ENCODE measurements around the gene AASDH. TPM values are rescaled to one million over a fixed set of nuclear protein-coding genes. Genes with fewer than 3 reads are reported as not detected.
"Not testable (repeated sequence)": the region's sequence is repeated elsewhere in the genome, so short reads cannot be mapped to it uniquely, and the experiment has no call there.

Gene AASDH
- total RNA-seq, 8 experiments from 2014 or later, result 7.6 to 14.1 (median 11.2) TPM

DNA sequence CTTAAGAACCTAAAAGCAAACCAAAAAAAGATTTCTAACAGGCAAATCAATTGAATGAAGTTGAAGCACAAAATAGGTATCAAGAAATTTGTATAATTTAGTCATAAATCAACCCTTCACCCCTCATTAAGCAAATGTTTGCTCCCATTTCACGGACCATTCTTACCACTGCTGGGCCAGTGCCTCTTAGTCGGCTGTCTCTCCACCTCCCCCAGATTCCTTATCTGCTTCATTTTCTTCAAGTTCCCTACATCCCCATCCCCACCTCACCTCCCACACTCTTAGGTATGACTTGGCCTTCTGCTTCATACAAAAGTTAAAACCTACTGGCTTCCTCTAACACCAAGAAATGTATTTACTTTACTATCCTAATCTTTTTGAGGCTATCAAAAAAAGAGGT is 11.8 kb downstream of the AASDH start:
- in situ Hi-C loops (cut with MboI; ENCODE audit: low pct_unique_long_range_greater_than_20kb in 2 of 9, low sequenced_read_pairs in 9 of 9, unreplicated experiment in 9 of 9), result no loop called here
- WGBS, 10 experiments, result 45 to 92% (median 76%) methylated on average over 2 of the region's 2 CpGs; no CpG with 5 or more reads in 4 of the 10 experiments
- Histone ChIP-seq H3K4me3 (no peak overlapping the region), H3K27ac (no peak overlapping the region), H3K4me1 (replicated peaks in 1 of 2) (no peaks in the 10 kb centered on the region)
- ATAC-seq (replicated peaks in 6 of 8), result no peak

DNA sequence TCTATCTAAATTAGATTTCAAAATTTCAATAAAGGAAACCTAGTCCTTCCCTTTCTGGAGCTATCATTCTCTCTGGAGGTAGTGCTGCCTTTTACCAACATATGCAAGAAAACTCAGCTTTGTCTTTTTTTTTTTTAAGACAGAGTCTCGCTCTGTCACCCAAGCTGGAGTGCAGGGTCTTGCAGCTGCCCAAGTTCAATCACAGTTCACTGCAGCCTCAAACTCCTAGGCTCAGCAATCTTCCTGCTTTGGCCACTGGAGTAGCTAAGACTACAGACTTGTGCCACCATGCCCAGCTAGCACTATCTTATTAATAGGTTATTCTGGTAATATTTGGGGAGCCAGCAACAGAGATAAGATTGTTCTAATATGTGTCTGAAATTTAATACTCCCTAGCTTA is 12.3 kb downstream of the AASDH start:
- H3K27ac ChIP-seq, result no peak overlapping the region
- ATAC-seq (replicated peaks in 6 of 8), result no peak
- in situ Hi-C loops (cut with MboI; ENCODE audit: low pct_unique_long_range_greater_than_20kb in 2 of 9, low sequenced_read_pairs in 9 of 9, unreplicated experiment in 9 of 9), result no loop called here
- 58 to 83% (median 72%) methylated on average over 1 of the region's 1 CpG; no CpG with 5 or more reads in 6 of the 10 experiments for WGBS, 10 experiments
- no peaks in the 10 kb centered on the region for H3K4me1 ChIP-seq (replicated peaks in 1 of 2)
- no peak overlapping the region for H3K4me3 ChIP-seq

DNA sequence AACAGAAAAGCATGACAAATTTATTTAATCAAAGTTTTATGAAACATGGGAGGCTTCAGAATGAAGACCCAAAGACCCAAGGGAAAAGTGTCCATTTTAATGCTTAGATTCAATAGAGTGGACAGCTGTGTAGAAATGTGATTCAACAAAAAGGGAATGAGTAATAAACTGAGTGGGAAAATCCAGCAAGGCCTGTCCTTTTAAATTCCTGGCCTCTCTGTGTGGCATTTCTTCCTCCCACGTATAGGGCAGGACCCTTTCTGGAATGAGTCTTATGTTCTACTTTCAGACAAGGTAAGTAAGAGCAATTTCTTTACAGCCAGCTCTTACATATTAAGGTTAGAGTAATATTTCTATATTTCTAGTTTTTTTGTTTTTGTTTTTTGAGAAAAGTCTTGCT is 14.5 kb downstream of the AASDH start:
- 0 to 43% (median 0%) methylated on average over 1 of the region's 1 CpG; no CpG with 5 or more reads in 2 of the 10 experiments for WGBS, 10 experiments
- no peak overlapping the region for H3K27ac ChIP-seq
- in situ Hi-C loops (cut with MboI; ENCODE audit: low pct_unique_long_range_greater_than_20kb in 2 of 9, low sequenced_read_pairs in 9 of 9, unreplicated experiment in 9 of 9), result no loop called here
- ATAC-seq (replicated peaks in 6 of 8), result no peak
- H3K4me1 ChIP-seq (replicated peaks in 1 of 2), result no peaks in the 10 kb centered on the region
- no peak overlapping the region for H3K4me3 ChIP-seq

DNA sequence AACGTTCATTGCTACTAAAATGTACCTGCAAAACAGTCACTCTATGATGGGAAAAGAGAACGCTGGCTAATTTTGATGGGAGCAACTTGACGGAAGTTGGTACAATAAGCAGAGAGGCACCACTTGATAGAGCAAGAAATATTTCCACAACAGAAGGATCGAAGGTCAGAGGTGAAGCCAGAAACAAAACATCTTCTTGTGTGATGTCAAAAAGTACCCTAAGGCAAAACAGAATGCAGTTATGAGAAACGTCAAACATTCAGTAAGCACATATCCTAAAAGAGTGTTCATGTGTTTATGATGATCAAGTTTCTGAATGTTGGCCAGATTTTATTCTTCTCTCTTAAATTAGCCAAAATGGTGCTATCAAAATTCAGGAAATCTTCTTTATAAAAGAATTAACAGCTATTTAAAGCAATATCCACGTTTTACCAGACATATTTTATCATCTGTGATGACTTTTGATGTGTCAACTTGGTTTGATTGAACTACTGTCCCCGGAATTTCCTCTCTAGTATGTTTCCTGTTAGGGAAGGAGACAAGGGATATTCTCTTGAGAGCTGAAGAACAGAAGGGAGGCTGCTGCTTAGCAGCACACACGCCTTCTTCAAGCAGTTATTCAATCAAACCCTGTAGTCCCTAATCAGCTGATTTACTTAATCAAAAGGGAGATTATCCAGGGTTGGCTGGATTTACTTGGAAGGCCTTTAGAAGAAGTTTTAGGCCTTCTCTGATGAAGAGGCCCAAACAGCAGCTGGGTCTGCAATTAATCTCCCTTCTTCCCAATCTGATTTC is 15.7 kb downstream of the AASDH start:
- no peak for ATAC-seq (replicated peaks in 6 of 8)
- H3K27ac ChIP-seq, result no peak overlapping the region
- H3K4me3 ChIP-seq, result no peak overlapping the region
- WGBS, 10 experiments, result 29 to 83% (median 63%) methylated on average over 2 to 8 of the region's 8 CpGs
- in situ Hi-C loops (cut with MboI; ENCODE audit: low pct_unique_long_range_greater_than_20kb in 2 of 9, low sequenced_read_pairs in 9 of 9, unreplicated experiment in 9 of 9), result no loop called here
- no peaks in the 10 kb centered on the region for H3K4me1 ChIP-seq (replicated peaks in 1 of 2)

DNA sequence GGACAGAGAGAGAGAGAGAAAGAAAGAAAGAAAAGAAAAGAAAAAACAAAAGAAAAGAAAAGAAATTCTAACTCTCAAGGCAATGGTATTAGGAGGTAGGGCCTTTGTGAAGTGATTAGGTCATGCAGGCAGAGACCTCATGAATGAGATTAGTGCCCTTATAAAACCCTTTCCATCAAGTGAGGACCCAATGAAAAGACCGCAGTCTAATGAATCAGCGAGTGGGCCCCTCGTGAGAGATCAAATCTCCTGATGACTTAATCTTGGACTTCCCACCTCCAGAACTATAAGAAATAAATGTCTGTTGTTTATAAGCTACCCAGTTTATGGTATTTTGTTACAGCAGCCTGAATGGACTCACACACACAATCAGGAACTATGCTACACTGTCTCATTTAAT is 16.9 kb downstream of the AASDH start:
- no peak for ATAC-seq (replicated peaks in 6 of 8)
- no peak overlapping the region for H3K4me3 ChIP-seq
- no peak overlapping the region for H3K27ac ChIP-seq
- no peaks in the 10 kb centered on the region for H3K4me1 ChIP-seq (replicated peaks in 1 of 2)
- in situ Hi-C loops (cut with MboI; ENCODE audit: low pct_unique_long_range_greater_than_20kb in 2 of 9, low sequenced_read_pairs in 9 of 9, unreplicated experiment in 9 of 9), result no loop called here
- WGBS, 10 experiments, result 81 to 100% (median 89%) methylated on average over 1 to 3 of the region's 3 CpGs

DNA sequence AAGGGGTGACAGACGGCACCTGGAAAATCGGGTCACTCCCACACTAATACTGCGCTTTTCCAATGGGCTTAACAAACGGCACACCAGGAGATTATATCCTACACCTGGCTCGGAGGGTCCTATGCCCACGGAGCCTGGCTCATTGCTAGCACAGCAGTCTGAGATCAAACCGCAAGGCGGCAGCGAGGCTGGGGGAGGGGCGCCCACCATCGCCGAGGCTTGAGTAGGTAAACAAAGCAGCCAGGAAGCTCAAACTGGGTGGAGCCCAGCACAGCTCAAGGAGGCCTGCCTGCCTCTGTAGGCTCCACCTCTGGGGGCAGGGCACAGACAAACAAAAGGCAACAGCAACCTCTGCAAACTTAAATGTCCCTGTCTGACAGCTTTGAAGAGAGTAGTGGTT is 24.3 kb downstream of the AASDH start:
- H3K4me1 ChIP-seq (replicated peaks in 1 of 2); ATAC-seq (replicated peaks in 6 of 8); H3K4me3 ChIP-seq; H3K27ac ChIP-seq; in situ Hi-C loops (cut with MboI; ENCODE audit: low pct_unique_long_range_greater_than_20kb in 2 of 9, low sequenced_read_pairs in 9 of 9, unreplicated experiment in 9 of 9): not testable (repeated sequence)
- WGBS, 10 experiments, result 100% methylated on average over 2 of the region's 12 CpGs; no CpG with 5 or more reads in 9 of the 10 experiments

DNA sequence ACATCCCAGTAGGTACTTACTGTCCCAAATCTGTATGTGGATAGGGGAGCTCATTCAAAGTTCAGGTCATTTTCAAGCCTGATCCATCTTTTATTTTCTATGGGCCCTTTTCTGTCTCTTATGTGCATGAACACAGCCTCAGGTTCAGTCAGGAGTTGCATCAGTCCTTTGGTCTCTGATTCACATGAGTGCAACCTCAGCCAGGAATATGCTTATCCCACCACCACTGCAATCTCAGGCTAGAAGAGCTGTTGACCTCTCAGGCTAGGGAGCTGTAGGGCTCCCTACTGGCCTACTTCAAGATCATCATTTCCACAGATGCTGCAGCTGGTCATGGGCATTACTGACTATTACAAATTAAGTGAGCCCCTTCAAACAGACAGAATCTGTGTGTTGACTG is 27.2 kb downstream of the AASDH start:
- Histone ChIP-seq H3K4me1 (replicated peaks in 1 of 2) (no peaks in the 10 kb centered on the region), H3K4me3 (no peak overlapping the region), H3K27ac (no peak overlapping the region)
- peak in 2 of 8 experiments; percentile 17 to 28 for ATAC-seq (replicated peaks in 6 of 8)
- in situ Hi-C loops (cut with MboI; ENCODE audit: low pct_unique_long_range_greater_than_20kb in 2 of 9, low sequenced_read_pairs in 9 of 9, unreplicated experiment in 9 of 9), result no loop called here

DNA sequence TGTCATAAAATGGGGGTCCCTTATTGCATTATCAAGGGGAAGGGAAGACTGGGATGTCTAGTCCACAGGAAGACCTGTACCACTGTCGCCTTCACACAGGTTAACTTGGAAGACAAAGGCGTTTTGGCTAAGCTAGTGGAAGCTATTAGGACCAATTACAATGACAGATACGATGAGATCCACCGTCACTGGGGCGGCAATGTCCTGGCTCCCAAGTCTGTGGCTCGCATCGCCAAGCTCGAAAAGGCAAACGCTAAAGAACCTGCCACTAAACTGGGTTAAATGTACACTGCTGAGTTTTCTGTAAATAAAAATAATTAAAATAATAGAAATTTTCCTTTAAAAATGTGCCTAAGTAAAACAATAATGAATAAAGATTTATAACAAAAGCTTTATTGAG is 30.6 kb downstream of the AASDH start:
- Histone ChIP-seq H3K4me1 (replicated peaks in 1 of 2) (no peaks in the 10 kb centered on the region), H3K4me3 (no peak overlapping the region), H3K27ac (no peak overlapping the region)
- in situ Hi-C loops (cut with MboI; ENCODE audit: low pct_unique_long_range_greater_than_20kb in 2 of 9, low sequenced_read_pairs in 9 of 9, unreplicated experiment in 9 of 9), result no loop called here
- 70 to 100% (median 97%) methylated on average over 2 to 9 of the region's 9 CpGs; no CpG with 5 or more reads in 1 of the 10 experiments for WGBS, 10 experiments
- ATAC-seq (replicated peaks in 6 of 8), result no peak

DNA sequence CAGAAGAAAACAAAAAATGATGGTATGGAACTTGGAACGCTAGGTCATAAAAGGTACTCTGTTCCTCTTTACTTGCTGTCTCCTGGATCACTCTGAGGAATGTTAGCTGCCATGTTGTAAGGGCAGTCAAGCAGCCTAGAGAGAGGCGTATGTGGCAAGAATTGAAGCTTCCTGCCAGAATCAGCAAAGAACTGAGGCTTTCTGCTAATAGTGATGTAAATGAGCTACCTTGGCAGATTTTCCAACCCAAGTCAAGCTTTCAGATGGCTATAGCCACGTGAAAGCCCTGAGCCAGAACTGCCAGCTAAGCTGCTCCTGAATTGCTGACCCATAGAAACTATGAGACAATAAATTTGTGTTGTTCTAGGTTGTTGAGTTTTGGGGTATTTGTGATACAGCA is 38.7 kb downstream of the AASDH start:
- no peaks in the 10 kb centered on the region for H3K4me1 ChIP-seq (replicated peaks in 1 of 2)
- no peak overlapping the region for H3K4me3 ChIP-seq
- H3K27ac ChIP-seq, result no peak overlapping the region
- in situ Hi-C loops (cut with MboI; ENCODE audit: low pct_unique_long_range_greater_than_20kb in 2 of 9, low sequenced_read_pairs in 9 of 9, unreplicated experiment in 9 of 9), result no loop called here
- peak in 1 of 8 experiments; percentile 82 for ATAC-seq (replicated peaks in 6 of 8)
- 68 to 100% (median 91%) methylated on average over 1 to 3 of the region's 3 CpGs; no CpG with 5 or more reads in 2 of the 10 experiments for WGBS, 10 experiments

DNA sequence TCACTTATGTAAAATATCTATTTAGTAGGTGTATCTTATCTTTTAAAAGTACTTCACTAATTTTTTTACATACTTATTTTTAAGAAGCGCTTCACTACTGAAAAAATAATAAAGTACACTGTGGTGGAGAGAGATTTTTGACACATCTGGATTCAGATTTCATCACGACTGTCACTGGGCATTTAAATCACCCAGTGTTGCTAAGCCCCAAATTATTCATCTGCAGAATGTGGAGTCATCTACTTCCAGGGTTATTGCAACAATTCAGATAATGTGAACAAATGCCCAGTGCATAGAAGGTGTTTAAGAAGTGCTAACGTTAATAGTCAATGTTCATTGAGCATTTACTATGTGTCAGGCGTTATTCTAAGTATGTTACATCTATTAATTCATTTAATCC is 41.8 kb downstream of the AASDH start:
- in situ Hi-C loops (cut with MboI; ENCODE audit: low pct_unique_long_range_greater_than_20kb in 2 of 9, low sequenced_read_pairs in 9 of 9, unreplicated experiment in 9 of 9), result no loop called here
- ATAC-seq (replicated peaks in 6 of 8), result peak in 3 of 8 experiments; percentile 23 to 59 (median 45)

DNA sequence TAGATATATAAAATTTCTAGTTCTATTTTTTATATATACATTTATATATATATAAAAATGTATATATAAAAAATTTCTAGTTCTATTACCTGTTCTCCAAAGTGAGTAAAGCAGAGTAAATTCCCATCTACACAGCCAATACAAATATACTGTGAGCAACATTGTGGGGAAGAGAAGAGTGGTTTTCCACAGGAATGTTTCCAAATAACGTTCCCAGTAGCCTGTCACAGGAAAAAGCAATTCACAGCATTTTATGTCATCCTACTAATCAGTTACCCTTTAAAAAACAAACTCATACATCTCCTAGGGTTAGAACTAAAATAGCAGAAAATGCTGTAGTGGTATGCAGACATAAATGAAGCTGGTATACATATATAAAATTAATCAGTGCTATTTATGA is 44.5 kb downstream of the AASDH start:
- Histone ChIP-seq H3K27ac (no peak overlapping the region), H3K4me1 (replicated peaks in 1 of 2) (no peaks in the 10 kb centered on the region), H3K4me3 (no peak overlapping the region)
- no peak for ATAC-seq (replicated peaks in 6 of 8)
- 0 to 100% (median 67%) methylated on average over 1 of the region's 1 CpG; no CpG with 5 or more reads in 1 of the 10 experiments for WGBS, 10 experiments
- in situ Hi-C loops (cut with MboI; ENCODE audit: low pct_unique_long_range_greater_than_20kb in 2 of 9, low sequenced_read_pairs in 9 of 9, unreplicated experiment in 9 of 9), result no loop called here

More for the DNA sequence above, 41.8 kb downstream of the AASDH start:
- WGBS, 10 experiments, result 57 to 100% (median 95%) methylated on average over 3 to 4 of the region's 4 CpGs; no CpG with 5 or more reads in 1 of the 10 experiments
- Histone ChIP-seq H3K4me3 (no peak overlapping the region), H3K27ac (no peak overlapping the region), H3K4me1 (replicated peaks in 1 of 2) (no peaks in the 10 kb centered on the region)

DNA sequence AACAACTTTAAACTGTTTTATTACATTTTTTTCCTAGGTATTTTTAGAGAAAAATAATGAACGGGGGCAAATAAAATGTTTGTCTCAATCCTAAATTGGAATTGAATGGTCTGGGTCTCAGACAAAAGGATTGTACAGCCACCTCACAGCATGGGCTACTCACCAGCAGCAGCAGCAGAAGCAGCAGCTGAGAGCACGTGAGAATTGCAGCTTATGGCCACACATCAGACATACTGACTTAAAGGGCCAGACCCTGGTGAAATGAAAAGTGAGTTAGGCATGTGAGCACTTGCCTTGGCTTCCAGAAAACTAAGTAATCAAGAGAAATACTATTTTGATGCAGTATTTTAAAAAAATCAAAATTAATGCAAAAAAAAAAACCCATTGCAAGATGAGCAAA is 56.6 kb downstream of the AASDH start:
- peak in 3 of 8 experiments; percentile 29 to 49 (median 39) for ATAC-seq (replicated peaks in 6 of 8)

DNA sequence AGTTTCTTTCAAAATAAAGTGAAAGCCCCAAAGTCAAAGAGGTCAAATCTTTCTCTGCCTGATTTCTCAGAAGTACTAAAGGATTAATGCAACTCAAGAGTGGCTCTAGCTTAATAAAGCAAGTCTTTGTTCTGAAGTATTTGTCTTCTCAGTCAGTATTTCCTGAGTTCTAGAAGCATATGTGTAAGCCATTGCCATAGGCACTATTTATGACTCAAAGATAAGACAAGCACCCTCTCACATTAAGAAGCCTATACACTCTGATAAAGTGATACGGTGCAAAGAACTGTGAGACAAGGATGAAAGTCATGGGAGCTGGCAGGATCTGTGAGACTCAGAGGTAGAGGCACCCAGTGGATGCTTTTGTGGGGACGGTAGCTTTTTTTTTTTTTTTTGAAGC is 60.9 kb downstream of the AASDH start:
- Histone ChIP-seq H3K27ac (no peak overlapping the region), H3K4me1 (replicated peaks in 1 of 2) (no peaks in the 10 kb centered on the region), H3K4me3 (no peak overlapping the region)
- in situ Hi-C loops (cut with MboI; ENCODE audit: low pct_unique_long_range_greater_than_20kb in 2 of 9, low sequenced_read_pairs in 9 of 9, unreplicated experiment in 9 of 9), result no loop called here
- WGBS, 10 experiments, result 0 to 100% (median 90%) methylated on average over 1 to 2 of the region's 2 CpGs; no CpG with 5 or more reads in 3 of the 10 experiments
- no peak for ATAC-seq (replicated peaks in 6 of 8)

More for the DNA sequence above, 56.6 kb downstream of the AASDH start:
- Histone ChIP-seq H3K4me1 (replicated peaks in 1 of 2) (no peaks in the 10 kb centered on the region), H3K27ac (no peak overlapping the region), H3K4me3 (no peak overlapping the region)
- in situ Hi-C loops (cut with MboI; ENCODE audit: low pct_unique_long_range_greater_than_20kb in 2 of 9, low sequenced_read_pairs in 9 of 9, unreplicated experiment in 9 of 9), result no loop called here
- 20 to 100% (median 42%) methylated on average over 1 to 2 of the region's 2 CpGs for WGBS, 10 experiments

All from motor neuron (in vitro differentiated cells).